KOPT-K1 (cell line): ENCODE data around the gene GSG1.
"Not testable (repeated sequence)": the region's sequence is repeated elsewhere in the genome, so short reads cannot be mapped to it uniquely, and the experiment has no call there.

Source experiments
- H3K27ac ChIP-seq: fragments of 200-600 bp; sonication (generic); 2 replicates; pipeline ENCODE4 v1.5.1; 2016; ENCODE audit warnings: antibody characterized with exemption, mild to moderate bottlenecking, low read depth, low read length; ENCODE audit not compliant: poor library complexity, severe bottlenecking
- H3K36me3 ChIP-seq: fragments of 200-600 bp; sonication (generic); 2 replicates; pipeline ENCODE4 v1.5.1; 2017; ENCODE audit warnings: antibody characterized with exemption, mild to moderate bottlenecking, low read length, moderate library complexity; ENCODE audit not compliant: insufficient read depth
- H3K9me3 ChIP-seq: fragments of 200-600 bp; sonication (generic); 2 replicates; pipeline ENCODE4 v1.5.1; 2017; ENCODE audit warnings: antibody characterized with exemption, low read length, mild to moderate bottlenecking; ENCODE audit not compliant: insufficient read depth, poor library complexity, severe bottlenecking

GSG1 gene

GRCh38 chr12:13039328-13039956 lies 64.0 kb downstream of the GSG1 start:
- Histone ChIP-seq H3K27ac (no peak overlapping the region), H3K9me3 (no peaks in the 10 kb centered on the region), H3K36me3 (no peaks in the 10 kb centered on the region)

- no peaks in the 10 kb centered on the region for H3K36me3 ChIP-seq
- no peaks in the 10 kb centered on the region for H3K9me3 ChIP-seq
- H3K27ac ChIP-seq = no peak overlapping the region
These were observed 64.8 kb downstream of the GSG1 start for GRCh38 chr12:13038491-13039161.

GRCh38 chr12:13036881-13037280 lies 66.6 kb downstream of the GSG1 start:
- Histone ChIP-seq H3K36me3 (no peaks in the 10 kb centered on the region), H3K27ac (no peak overlapping the region), H3K9me3 (no peaks in the 10 kb centered on the region)

GRCh38 chr12:13035335-13035734 lies 68.1 kb downstream of the GSG1 start:
- H3K27ac ChIP-seq, H3K9me3 ChIP-seq, H3K36me3 ChIP-seq: not testable (repeated sequence)
